ENCODE results near the gene GMDS. TPM values are rescaled to one million over a fixed set of nuclear protein-coding genes. Genes with fewer than 3 reads are reported as not detected.

The GMDS gene
- total RNA-seq, 1 donor from 2014 or later = 19.9 TPM

DNA sequence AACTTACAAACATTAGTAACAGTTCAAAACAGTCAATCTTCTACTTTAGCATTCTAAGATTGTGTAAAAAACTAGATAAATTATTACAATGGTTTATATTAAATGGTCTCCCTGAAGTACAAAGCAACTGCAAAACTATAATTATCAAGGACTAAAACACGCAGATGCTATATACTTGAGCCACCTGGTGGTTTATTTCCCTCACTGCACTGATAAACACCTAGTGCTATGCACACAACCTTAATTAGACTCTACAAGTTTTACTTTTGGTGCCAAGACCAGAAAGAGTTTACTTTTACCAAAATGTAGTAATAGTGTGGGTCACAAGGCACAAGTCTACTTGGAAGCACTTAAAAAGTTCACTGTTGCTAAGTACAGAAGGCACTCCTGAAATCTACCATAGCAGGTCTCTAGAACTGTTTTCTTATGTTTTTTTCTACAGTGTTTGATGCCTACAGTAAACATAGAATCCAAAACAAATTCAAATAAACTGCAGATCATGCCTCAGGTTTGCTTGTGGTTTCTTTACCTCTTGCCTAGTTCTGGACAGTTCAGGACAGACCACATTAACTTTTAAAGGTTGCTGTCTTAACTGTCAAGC lies 49.2 kb downstream of the GMDS start:
- H3K27ac ChIP-seq = no peak overlapping the region
- TF ChIP-seq, protein P1, sequence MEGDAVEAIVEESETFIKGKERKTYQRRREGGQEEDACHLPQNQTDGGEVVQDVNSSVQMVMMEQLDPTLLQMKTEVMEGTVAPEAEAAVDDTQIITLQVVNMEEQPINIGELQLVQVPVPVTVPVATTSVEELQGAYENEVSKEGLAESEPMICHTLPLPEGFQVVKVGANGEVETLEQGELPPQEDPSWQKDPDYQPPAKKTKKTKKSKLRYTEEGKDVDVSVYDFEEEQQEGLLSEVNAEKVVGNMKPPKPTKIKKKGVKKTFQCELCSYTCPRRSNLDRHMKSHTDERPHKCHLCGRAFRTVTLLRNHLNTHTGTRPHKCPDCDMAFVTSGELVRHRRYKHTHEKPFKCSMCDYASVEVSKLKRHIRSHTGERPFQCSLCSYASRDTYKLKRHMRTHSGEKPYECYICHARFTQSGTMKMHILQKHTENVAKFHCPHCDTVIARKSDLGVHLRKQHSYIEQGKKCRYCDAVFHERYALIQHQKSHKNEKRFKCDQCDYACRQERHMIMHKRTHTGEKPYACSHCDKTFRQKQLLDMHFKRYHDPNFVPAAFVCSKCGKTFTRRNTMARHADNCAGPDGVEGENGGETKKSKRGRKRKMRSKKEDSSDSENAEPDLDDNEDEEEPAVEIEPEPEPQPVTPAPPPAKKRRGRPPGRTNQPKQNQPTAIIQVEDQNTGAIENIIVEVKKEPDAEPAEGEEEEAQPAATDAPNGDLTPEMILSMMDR (IDR thresholded peaks at IDR 0.05) = peak; percentile 51 to 77 (median 75)
- no peaks in the 10 kb centered on the region for H3K9me3 ChIP-seq
- intact Hi-C loops (cut with DNase I) = loop anchor here (2.0 to 5.0 kb wide), 3 partner anchors 84 to 591 kb away; no protein-coding TSS in a partner anchor
- DNase-seq (ENCODE audit: low spot score in 2 of 2) = no peak
- H3K4me1 ChIP-seq = peaks cover 0 to 16% of the 10 kb centered on the region in 2 donors
- no peaks in the 10 kb centered on the region for H3K27me3 ChIP-seq
- H3K4me3 ChIP-seq = no peak overlapping the region
- no peaks in the 10 kb centered on the region for H3K36me3 ChIP-seq

DNA sequence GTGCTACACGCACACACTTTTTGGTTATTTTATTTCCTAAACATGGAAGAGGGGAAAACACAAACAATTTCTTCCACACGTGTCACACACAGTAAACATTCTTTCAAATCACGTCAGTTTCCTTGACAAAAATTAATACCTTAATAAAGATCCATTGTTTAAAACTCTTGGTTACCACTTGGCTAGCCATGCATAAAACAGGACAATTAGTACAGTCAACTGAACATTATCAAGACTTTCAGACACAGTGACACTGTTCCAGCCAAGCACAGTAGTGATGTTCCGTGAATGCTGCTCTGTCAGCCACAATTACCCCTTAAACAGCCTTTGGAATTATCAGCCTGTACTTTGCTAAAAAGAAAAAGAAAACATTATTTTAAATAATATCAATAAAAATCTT lies 50.8 kb downstream of the GMDS start:
- DNase-seq (ENCODE audit: low spot score in 2 of 2) = no peak
- Histone ChIP-seq H3K9me3 (no peaks in the 10 kb centered on the region), H3K4me1 (peaks cover 0 to 16% of the 10 kb centered on the region in 2 donors), H3K36me3 (no peaks in the 10 kb centered on the region), H3K4me3 (no peak overlapping the region), H3K27ac (no peak overlapping the region), H3K27me3 (no peaks in the 10 kb centered on the region)
- TF ChIP-seq, protein P1 (IDR thresholded peaks at IDR 0.05) = no peak
- intact Hi-C loops (cut with DNase I) = loop anchor here (5.0 kb wide), 2 partner anchors 82 to 158 kb away; no protein-coding TSS in a partner anchor

DNA sequence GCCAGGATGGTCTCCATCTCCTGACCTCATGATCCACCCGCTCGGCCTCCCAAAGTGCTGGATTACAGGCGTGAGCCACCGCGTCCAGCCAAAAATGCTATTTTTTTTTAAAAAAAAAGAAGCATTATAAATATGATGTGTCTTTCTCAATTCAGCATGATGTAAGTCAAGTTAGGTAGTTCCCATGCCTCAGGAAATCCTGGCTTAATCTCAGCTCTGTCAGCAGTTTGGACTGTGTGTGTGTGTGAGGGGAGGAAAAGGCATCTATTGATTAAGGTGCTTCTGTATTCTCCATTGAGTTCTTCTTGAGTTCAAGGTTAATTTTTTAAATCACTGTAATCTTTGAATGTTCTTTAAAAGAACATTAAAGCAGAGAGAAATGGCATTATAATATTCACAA lies 51.5 kb downstream of the GMDS start:
- Histone ChIP-seq H3K9me3 (no peaks in the 10 kb centered on the region), H3K27me3 (no peaks in the 10 kb centered on the region), H3K4me1 (peaks cover 0 to 16% of the 10 kb centered on the region in 2 donors), H3K27ac (no peak overlapping the region), H3K4me3 (no peak overlapping the region), H3K36me3 (no peaks in the 10 kb centered on the region)
- TF ChIP-seq, protein P1 (IDR thresholded peaks at IDR 0.05) = no peak
- intact Hi-C loops (cut with DNase I) = no loop called here
- DNase-seq (ENCODE audit: low spot score in 2 of 2) = no peak

DNA sequence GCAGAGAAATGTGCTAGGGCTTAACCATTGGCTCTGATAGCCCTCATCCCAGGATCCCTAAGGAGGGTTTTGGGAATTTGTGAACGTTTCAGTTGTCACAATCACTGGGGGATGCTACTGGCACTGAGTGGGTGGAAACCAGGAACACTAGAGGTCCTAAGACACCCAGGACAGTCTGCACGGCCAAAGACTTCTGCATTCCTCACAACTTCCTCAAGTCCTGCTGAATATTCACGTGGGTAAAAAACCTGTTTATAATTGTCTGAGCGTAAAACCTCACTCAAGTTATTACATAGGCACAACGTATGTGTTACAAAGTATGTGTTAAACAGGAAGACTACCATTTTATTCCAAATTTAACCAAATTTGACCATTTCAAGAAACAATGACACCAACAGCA lies 52.4 kb downstream of the GMDS start:
- Histone ChIP-seq H3K27me3 (no peaks in the 10 kb centered on the region), H3K36me3 (no peaks in the 10 kb centered on the region), H3K4me3 (no peak overlapping the region), H3K9me3 (no peaks in the 10 kb centered on the region), H3K27ac (no peak overlapping the region), H3K4me1 (peaks cover 0 to 16% of the 10 kb centered on the region in 2 donors)
- intact Hi-C loops (cut with DNase I) = no loop called here
- TF ChIP-seq, protein P1 (IDR thresholded peaks at IDR 0.05) = no peak
- DNase-seq (ENCODE audit: low spot score in 2 of 2) = no peak

DNA sequence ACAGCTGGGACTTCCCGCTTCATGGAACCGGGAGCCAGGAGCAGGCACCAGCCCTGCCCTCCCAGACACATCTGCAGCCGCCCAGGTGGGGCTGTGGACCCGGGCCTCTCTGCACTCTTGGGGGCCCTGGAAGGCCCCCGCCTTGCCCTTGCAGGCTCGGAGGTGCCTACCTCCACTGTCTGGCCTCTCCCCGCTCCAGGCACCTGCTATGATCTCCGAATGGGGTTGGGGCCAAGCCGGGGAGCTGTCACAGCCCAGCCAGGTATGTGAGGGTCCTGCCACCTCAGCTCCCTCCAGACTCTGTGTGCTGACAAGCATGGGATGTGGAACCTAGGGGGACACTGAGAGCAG lies 54.0 kb downstream of the GMDS start:
- no peak for DNase-seq (ENCODE audit: low spot score in 2 of 2)
- Histone ChIP-seq H3K4me1 (peaks cover 0 to 12% of the 10 kb centered on the region in 2 donors), H3K36me3 (no peaks in the 10 kb centered on the region), H3K27ac (no peak overlapping the region), H3K4me3 (no peak overlapping the region), H3K27me3 (no peaks in the 10 kb centered on the region), H3K9me3 (no peaks in the 10 kb centered on the region)
- intact Hi-C loops (cut with DNase I) = no loop called here
- TF ChIP-seq, protein P1 (IDR thresholded peaks at IDR 0.05) = no peak
